ENCODE data around the gene TPSD1. TPM values are rescaled to one million over a fixed set of nuclear protein-coding genes. Genes with fewer than 3 reads are reported as not detected.
"Not testable (repeated sequence)": the region's sequence is repeated elsewhere in the genome, so short reads cannot be mapped to it uniquely, and the experiment has no call there.

The TPSD1 gene
- total RNA-seq, 3 donors from 2014 or later (not counting 1 experiment from before 2014, with no cell fraction given), result 3.2 TPM; not detected in 2

DNA sequence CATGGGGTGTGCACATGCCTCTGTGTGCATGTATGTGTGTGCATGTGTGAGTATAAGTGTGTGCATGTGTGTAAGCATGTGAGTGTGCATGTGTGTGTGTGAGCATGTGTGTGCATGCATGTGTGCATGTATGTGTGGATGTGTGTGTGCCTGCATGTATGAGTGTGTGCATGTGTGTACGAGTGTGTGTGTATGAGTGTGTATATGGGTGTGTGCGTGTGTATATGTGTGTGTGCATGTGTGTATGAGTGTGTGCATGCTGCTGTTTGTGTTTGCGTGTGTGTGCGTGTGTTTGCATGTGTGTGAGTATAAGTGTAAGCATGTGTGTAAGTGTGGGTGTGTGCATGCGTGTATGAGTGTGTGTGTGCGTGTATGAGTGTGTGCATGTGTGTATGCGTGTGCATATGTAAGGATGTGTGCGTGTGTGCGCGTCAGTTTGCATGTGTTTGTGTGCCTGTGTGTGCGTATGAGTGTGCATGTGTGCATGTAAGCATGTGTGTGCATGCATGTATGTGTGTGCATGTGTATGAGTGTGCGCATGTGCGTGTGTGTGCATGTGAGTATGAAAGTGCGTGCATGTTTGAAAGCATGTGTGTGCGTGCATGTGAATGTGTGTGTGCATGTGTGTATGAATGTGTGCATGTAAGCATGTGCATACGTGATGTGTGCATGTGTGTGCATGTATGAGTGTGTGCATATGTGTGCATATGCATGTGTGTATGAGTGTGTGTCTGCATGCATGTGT, 8.6 kb downstream of the TPSD1 start:
- Histone ChIP-seq H3K27ac (ENCODE audit: low read length) (no peak overlapping the region), H3K4me1 (ENCODE audit: control insufficient read depth, insufficient read depth, low read length) (no peaks in the 10 kb centered on the region), H3K27me3 (ENCODE audit: control insufficient read depth, insufficient read depth, low read length) (peaks cover 11% of the 10 kb centered on the region), H3K4me3 (ENCODE audit: low read length) (no peak overlapping the region), H3K36me3 (ENCODE audit: control insufficient read depth, insufficient read depth, low read length) (no peaks in the 10 kb centered on the region), H3K9me3 (ENCODE audit: control insufficient read depth, insufficient read depth, low read length) (no peaks in the 10 kb centered on the region)
- H3K4me3 Mint-ChIP-seq, result no peak overlapping the region
- 84% methylated on average over 16 of the region's 16 CpGs for WGBS (ENCODE audit: insufficient coverage)
- intact Hi-C loops (cut with micrococcal nuclease), result no loop called here
- TF ChIP-seq, protein P1, sequence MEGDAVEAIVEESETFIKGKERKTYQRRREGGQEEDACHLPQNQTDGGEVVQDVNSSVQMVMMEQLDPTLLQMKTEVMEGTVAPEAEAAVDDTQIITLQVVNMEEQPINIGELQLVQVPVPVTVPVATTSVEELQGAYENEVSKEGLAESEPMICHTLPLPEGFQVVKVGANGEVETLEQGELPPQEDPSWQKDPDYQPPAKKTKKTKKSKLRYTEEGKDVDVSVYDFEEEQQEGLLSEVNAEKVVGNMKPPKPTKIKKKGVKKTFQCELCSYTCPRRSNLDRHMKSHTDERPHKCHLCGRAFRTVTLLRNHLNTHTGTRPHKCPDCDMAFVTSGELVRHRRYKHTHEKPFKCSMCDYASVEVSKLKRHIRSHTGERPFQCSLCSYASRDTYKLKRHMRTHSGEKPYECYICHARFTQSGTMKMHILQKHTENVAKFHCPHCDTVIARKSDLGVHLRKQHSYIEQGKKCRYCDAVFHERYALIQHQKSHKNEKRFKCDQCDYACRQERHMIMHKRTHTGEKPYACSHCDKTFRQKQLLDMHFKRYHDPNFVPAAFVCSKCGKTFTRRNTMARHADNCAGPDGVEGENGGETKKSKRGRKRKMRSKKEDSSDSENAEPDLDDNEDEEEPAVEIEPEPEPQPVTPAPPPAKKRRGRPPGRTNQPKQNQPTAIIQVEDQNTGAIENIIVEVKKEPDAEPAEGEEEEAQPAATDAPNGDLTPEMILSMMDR (IDR thresholded peaks at IDR 0.05), result no peak
- ATAC-seq (peak in 1 of 3 donors; percentile 26), DNase-seq (no peak)
- H3K4me1 Mint-ChIP-seq, result no peaks in the 10 kb centered on the region
- H3K27ac Mint-ChIP-seq, result no peak overlapping the region
- peaks cover 8 to 17% of the 10 kb centered on the region in 2 donors for H3K27me3 Mint-ChIP-seq (ENCODE audit: low read depth in 2 of 2)
- H3K9me3 Mint-ChIP-seq, result no peaks in the 10 kb centered on the region
- no peaks in the 10 kb centered on the region for H3K36me3 Mint-ChIP-seq

DNA sequence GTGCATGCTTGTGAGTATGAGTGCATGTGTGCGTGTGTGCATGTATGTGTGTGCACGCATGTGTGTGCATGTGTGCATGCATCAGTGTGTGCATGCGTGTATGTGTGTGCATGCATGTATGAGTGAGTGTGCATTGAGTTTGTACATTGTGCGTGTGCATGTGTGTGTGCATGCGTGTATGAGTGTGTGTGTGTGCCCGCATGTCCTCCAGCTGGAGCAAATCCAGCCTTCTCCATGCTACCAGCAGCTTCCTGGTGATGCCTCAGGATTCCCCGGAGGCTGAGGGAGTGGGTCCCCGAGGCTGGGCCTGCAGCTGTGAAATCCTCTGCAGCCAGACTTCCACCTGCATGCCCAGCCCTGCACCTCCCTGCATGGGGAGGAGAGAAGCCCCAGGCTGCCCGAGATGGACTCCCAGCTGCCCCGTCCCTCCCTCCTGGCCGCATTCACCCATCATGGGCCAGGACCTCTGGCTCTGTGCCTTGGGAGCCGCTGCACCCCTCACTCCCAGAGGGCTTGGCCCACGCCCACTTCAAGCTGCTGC, 9.3 kb downstream of the TPSD1 start:
- no peak for ATAC-seq
- Mint-ChIP-seq H3K36me3 (no peaks in the 10 kb centered on the region), H3K9me3 (no peaks in the 10 kb centered on the region), H3K4me1 (no peaks in the 10 kb centered on the region), H3K27me3 (ENCODE audit: low read depth in 2 of 2) (peaks cover 7 to 15% of the 10 kb centered on the region in 2 donors), H3K4me3 (no peak overlapping the region), H3K27ac (no peak overlapping the region)
- Histone ChIP-seq H3K27ac (ENCODE audit: low read length) (no peak overlapping the region), H3K36me3 (ENCODE audit: control insufficient read depth, insufficient read depth, low read length) (no peaks in the 10 kb centered on the region), H3K4me3 (ENCODE audit: low read length) (no peak overlapping the region), H3K4me1 (ENCODE audit: control insufficient read depth, insufficient read depth, low read length) (no peaks in the 10 kb centered on the region), H3K9me3 (ENCODE audit: control insufficient read depth, insufficient read depth, low read length) (no peaks in the 10 kb centered on the region), H3K27me3 (ENCODE audit: control insufficient read depth, insufficient read depth, low read length) (peaks cover 5% of the 10 kb centered on the region)
- intact Hi-C loops (cut with micrococcal nuclease), result no loop called here
- WGBS (ENCODE audit: insufficient coverage), result 85% methylated on average over 13 of the region's 13 CpGs
- DNase-seq, result no peak
- TF ChIP-seq, protein P1 (IDR thresholded peaks at IDR 0.05), result no peak

DNA sequence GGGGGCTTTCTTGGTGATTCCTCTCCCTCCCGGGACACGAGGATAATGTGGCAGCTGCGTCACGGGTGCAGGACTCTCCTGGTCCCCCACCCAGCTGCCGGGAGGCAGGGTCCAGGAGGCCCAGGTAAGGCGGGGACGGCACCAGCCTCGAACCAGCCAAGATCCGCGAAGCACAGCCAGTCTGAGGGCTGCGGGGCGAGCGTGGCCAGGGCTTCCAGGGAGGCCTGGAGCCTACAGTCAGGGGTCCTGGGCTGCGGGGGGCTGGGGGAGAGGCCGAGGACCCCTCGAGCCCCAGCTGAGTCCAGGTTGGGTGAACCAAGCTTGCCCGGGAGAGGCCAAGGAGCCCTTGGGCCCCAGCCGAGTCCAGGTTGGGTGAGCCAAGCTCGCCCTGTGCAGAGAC, 10.0 kb downstream of the TPSD1 start:
- intact Hi-C loops (cut with micrococcal nuclease), result no loop called here
- no peak overlapping the region for H3K27ac ChIP-seq (ENCODE audit: low read length)
- peaks cover 5% of the 10 kb centered on the region for H3K27me3 ChIP-seq (ENCODE audit: control insufficient read depth, insufficient read depth, low read length)
- H3K4me3 Mint-ChIP-seq, result no peak overlapping the region
- ATAC-seq (no peak), DNase-seq (no peak)
- TF ChIP-seq, protein P1 (IDR thresholded peaks at IDR 0.05), result no peak
- H3K27me3 Mint-ChIP-seq (ENCODE audit: low read depth in 2 of 2), result peaks cover under 1 to 10% of the 10 kb centered on the region in 2 donors
- no peaks in the 10 kb centered on the region for H3K4me1 Mint-ChIP-seq
- H3K4me1 ChIP-seq (ENCODE audit: control insufficient read depth, insufficient read depth, low read length), result no peaks in the 10 kb centered on the region
- H3K36me3 Mint-ChIP-seq, result no peaks in the 10 kb centered on the region
- no peaks in the 10 kb centered on the region for H3K9me3 ChIP-seq (ENCODE audit: control insufficient read depth, insufficient read depth, low read length)
- H3K9me3 Mint-ChIP-seq, result no peaks in the 10 kb centered on the region
- H3K27ac Mint-ChIP-seq, result no peak overlapping the region
- no peaks in the 10 kb centered on the region for H3K36me3 ChIP-seq (ENCODE audit: control insufficient read depth, insufficient read depth, low read length)
- no peak overlapping the region for H3K4me3 ChIP-seq (ENCODE audit: low read length)
- 90% methylated on average over 19 of the region's 19 CpGs for WGBS (ENCODE audit: insufficient coverage)

DNA sequence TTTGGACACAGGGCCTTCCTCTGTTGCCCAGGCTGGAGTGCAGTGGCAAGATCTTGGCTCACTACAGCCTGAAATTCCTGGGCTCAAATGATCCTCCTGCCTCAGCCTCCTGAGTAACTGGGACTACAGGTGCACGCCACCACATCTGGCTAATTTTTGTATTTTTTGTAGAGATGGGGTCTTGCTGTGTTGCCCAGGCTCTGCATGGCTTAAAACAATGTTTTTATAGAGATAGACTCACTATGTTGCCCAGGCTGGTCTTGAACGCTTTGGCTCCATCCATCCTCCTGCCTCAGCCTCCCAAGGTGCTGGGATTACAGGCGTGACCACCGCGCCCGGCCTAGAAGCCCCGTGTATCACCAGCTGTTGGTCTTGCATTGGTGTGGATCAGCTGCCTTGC, 13.5 kb downstream of the TPSD1 start:
- H3K36me3 ChIP-seq (ENCODE audit: control insufficient read depth, insufficient read depth, low read length); H3K9me3 ChIP-seq (ENCODE audit: control insufficient read depth, insufficient read depth, low read length); H3K36me3 Mint-ChIP-seq; H3K27ac ChIP-seq (ENCODE audit: low read length); DNase-seq; ATAC-seq; H3K27ac Mint-ChIP-seq; H3K4me3 ChIP-seq (ENCODE audit: low read length); H3K4me1 ChIP-seq (ENCODE audit: control insufficient read depth, insufficient read depth, low read length); intact Hi-C loops (cut with micrococcal nuclease); H3K4me3 Mint-ChIP-seq; H3K9me3 Mint-ChIP-seq; H3K27me3 ChIP-seq (ENCODE audit: control insufficient read depth, insufficient read depth, low read length); H3K4me1 Mint-ChIP-seq: not testable (repeated sequence)
- peaks cover 0 to 15% of the 10 kb centered on the region in 2 donors for H3K27me3 Mint-ChIP-seq (ENCODE audit: low read depth in 2 of 2)
- 91% methylated on average over 7 of the region's 7 CpGs for WGBS (ENCODE audit: insufficient coverage)
